B cell (primary cell): ENCODE data around the gene TBL1XR1. TPM values are rescaled to one million over a fixed set of nuclear protein-coding genes. Genes with fewer than 3 reads are reported as not detected.

Experiments used
- ATAC-seq: fragments of 200-7000 bp; cut with Tn5 transposase; one replicate; pipeline ENCODE4 v1.10.0; 2021; ENCODE audit warnings: low read depth, mild to moderate bottlenecking, moderate number of reproducible peaks, moderate library complexity
- CTCF ChIA-PET: fragments of 350-600 bp; sonication (Branson Sonifier 250); formaldehyde crosslinking; loops from one replicate; lab custom pipeline; 2021; ENCODE audit warnings: antibody characterized with exemption, inconsistent platforms; lab: Charles Lee
- POLR2A ChIA-PET: fragments of 350-600 bp; sonication (Branson Sonifier 250); formaldehyde crosslinking; loops from one replicate; lab custom pipeline; 2021; ENCODE audit warnings: antibody characterized with exemption; lab: Charles Lee
- DNase-seq: peaks from one replicate; pipeline ENCODE4 v3.0.0; 2013
- H2AFZ ChIP-seq: 2 replicates; pipeline ENCODE4 v1.6.1; 2012; ENCODE audit warnings: mild to moderate bottlenecking, low read depth, low read length; ENCODE audit not compliant: insufficient read depth, poor library complexity, severe bottlenecking
- H3K27ac ChIP-seq, 2 donors: 1 replicate in 1 of 2; 2 replicates in 1 of 2; pipeline ENCODE4 v1.5.1; 2012 to 2013; ENCODE audit warnings: low read length in 2 of 2, mild to moderate bottlenecking in 2 of 2, moderate library complexity in 1 of 2
- H3K27me3 ChIP-seq, 4 experiments: fragments of 200-600 bp in 1 of 4; sonication (generic) in 1 of 4; replicated peaks in 1 of 4; 1 replicate in 2 of 4; 2 replicates in 2 of 4; pipeline versions ENCODE4 v1.6.1 to v1.7.0; 2013 to 2016; ENCODE audit warnings: low read length in 3 of 4, mild to moderate bottlenecking in 2 of 4, mixed read lengths in 1 of 4, moderate library complexity in 1 of 4; ENCODE audit not compliant: insufficient read depth in 4 of 4, control insufficient read depth in 3 of 4; ENCODE audit errors: control extremely low read depth in 1 of 4
- H3K36me3 ChIP-seq, 2 experiments: replicated peaks in 1 of 2; 1 replicate in 1 of 2; 2 replicates in 1 of 2; pipeline versions ENCODE4 v1.6.1 to v1.7.1; 2013; ENCODE audit warnings: low read length in 1 of 2; ENCODE audit not compliant: insufficient read depth in 2 of 2, control insufficient read depth in 1 of 2; ENCODE audit errors: control extremely low read depth in 1 of 2, extremely low read depth in 1 of 2
- H3K4me1 ChIP-seq, 2 donors: fragments of 200-600 bp in 1 of 2; sonication (generic) in 1 of 2; 1 replicate in 1 of 2; 2 replicates in 1 of 2; pipeline versions ENCODE4 v1.5.1 to v1.6.1; 2013 to 2017; ENCODE audit warnings: low read length in 2 of 2; ENCODE audit not compliant: control insufficient read depth in 2 of 2, insufficient read depth in 2 of 2
- H3K4me2 ChIP-seq: replicated peaks from 2 replicates; pipeline ENCODE3; 2012; ENCODE audit warnings: mild to moderate bottlenecking, low read depth, low read length; ENCODE audit not compliant: poor library complexity, severe bottlenecking
- H3K4me3 ChIP-seq, 5 experiments: fragments of 200-600 bp in 1 of 5; sonication (generic) in 1 of 5; 1 replicate in 3 of 5; 2 replicates in 2 of 5; pipeline versions ENCODE4 v1.5.1 to v1.7.0; 2011 to 2016; ENCODE audit warnings: low read length in 4 of 5, mild to moderate bottlenecking in 4 of 5, low read depth in 2 of 5, control low read depth in 1 of 5, moderate library complexity in 1 of 5; ENCODE audit not compliant: insufficient read depth in 1 of 5; ENCODE audit errors: control extremely low read depth in 1 of 5, extremely low read depth in 1 of 5
- H3K79me2 ChIP-seq: fragments of 200-600 bp; sonication (generic); one replicate; pipeline ENCODE4 v1.6.0; 2016; ENCODE audit warnings: low read length; ENCODE audit not compliant: control insufficient read depth, insufficient read depth
- H3K9ac ChIP-seq: fragments of 200-600 bp; sonication (generic); 2 replicates; pipeline ENCODE4 v1.6.1; 2017; ENCODE audit warnings: mild to moderate bottlenecking, low read length, moderate library complexity
- H3K9me3 ChIP-seq, 3 donors: one replicate each; pipeline versions ENCODE4 v1.6.1 to v1.7.1; 2013; ENCODE audit warnings: low read length in 2 of 3; ENCODE audit not compliant: control insufficient read depth in 2 of 3, insufficient read depth in 1 of 3; ENCODE audit errors: control extremely low read depth in 1 of 3
- H4K20me1 ChIP-seq: 2 replicates; pipeline ENCODE4 v1.6.0; 2012; ENCODE audit warnings: mild to moderate bottlenecking, low read length; ENCODE audit not compliant: insufficient read depth, control insufficient read depth, poor library complexity, severe bottlenecking
- H3K27ac Mint-ChIP-seq: one replicate; pipeline ENCODE4 v1.8.0; 2021; ENCODE audit warnings: mixed read lengths
- H3K27me3 Mint-ChIP-seq: one replicate; pipeline ENCODE4 v1.8.0; 2021; ENCODE audit warnings: mixed read lengths
- H3K4me1 Mint-ChIP-seq: one replicate; pipeline ENCODE4 v1.8.0; 2021; ENCODE audit warnings: mixed read lengths
- H3K4me3 Mint-ChIP-seq: one replicate; pipeline ENCODE4 v1.8.0; 2021; ENCODE audit warnings: mixed read lengths
- H3K9me3 Mint-ChIP-seq: one replicate; pipeline ENCODE4 v1.8.0; 2022; ENCODE audit warnings: mixed read lengths; ENCODE audit not compliant: insufficient read depth
- EZH2 ChIP-seq: IDR thresholded peaks from 2 replicates; pipeline ENCODE4 v1.6.1; 2012; ENCODE audit warnings: borderline replicate concordance, low read depth, mild to moderate bottlenecking, moderate library complexity, low read length; ENCODE audit not compliant: insufficient read depth, poor library complexity, severe bottlenecking
- WGBS: methylation state at CpG from one replicate; pipeline ENCODE4 v1.1.5; 2013; ENCODE audit warnings: missing lambda C conversion rate; ENCODE audit not compliant: insufficient coverage; 5-methylcytosine and 5-hydroxymethylcytosine counted together
- intact Hi-C: fragments of 100-400 bp; cut with micrococcal nuclease; formaldehyde crosslinking; loops from one replicate; pipeline ENCODE4 v1.10.0; 2022
- polyA plus RNA-seq: library from polyadenylated mRNA; depleted of rRNA; stranded (reverse); fragments of >200 nt; gene quantifications from 2 replicates; pipeline ENCODE4 v1.2.3, GENCODE V29; 2012
- total RNA-seq, 2 donors: library from RNA; stranded (reverse); fragments of 120-200 nt in 1 of 2; gene quantifications; 1 replicate in 1 of 2; 2 replicates in 1 of 2; pipeline versions ENCODE4 v1.2.3 to v1.2.4, GENCODE V29; 2013 to 2022
- TF ChIP-seq, protein P1 (sequence below): fragments of 200-600 bp; IDR thresholded peaks from one replicate; pipeline ENCODE4 v1.8.0; 2022; ENCODE audit warnings: antibody characterized with exemption, mild to moderate bottlenecking

Gene TBL1XR1
- total and polyA plus RNA-seq, 2 donors (not counting 1 experiment from before 2014, with no cell fraction given) = 17.6 to 128 TPM

GRCh38 chr3:177238686-177239216, 41.5 kb upstream of the TBL1XR1 start:
- DNase-seq (no peak), ATAC-seq (no peak)
- Histone ChIP-seq H3K4me2 (no peak overlapping the region), H4K20me1 (no peaks in the 10 kb centered on the region), H3K9ac (no peak overlapping the region), H3K27me3 (no peaks in the 10 kb centered on the region), H3K9me3 (no peaks in the 10 kb centered on the region), H3K4me3 (no peak overlapping the region), H3K79me2 (no peaks in the 10 kb centered on the region), H2AFZ (no peak overlapping the region), H3K27ac (no peak overlapping the region), H3K36me3 (no peaks in the 10 kb centered on the region), H3K4me1 (peaks cover 0 to 3% of the 10 kb centered on the region in 2 donors)
- Mint-ChIP-seq H3K27me3 (no peaks in the 10 kb centered on the region), H3K4me1 (peaks cover 6% of the 10 kb centered on the region), H3K27ac (no peak overlapping the region), H3K4me3 (no peak overlapping the region), H3K9me3 (no peaks in the 10 kb centered on the region)
- ChIA-PET CTCF (no interaction called here), POLR2A (no interaction called here)
- WGBS = no CpG with 5 or more reads among the region's 2 CpGs
- TF ChIP-seq, protein P1, sequence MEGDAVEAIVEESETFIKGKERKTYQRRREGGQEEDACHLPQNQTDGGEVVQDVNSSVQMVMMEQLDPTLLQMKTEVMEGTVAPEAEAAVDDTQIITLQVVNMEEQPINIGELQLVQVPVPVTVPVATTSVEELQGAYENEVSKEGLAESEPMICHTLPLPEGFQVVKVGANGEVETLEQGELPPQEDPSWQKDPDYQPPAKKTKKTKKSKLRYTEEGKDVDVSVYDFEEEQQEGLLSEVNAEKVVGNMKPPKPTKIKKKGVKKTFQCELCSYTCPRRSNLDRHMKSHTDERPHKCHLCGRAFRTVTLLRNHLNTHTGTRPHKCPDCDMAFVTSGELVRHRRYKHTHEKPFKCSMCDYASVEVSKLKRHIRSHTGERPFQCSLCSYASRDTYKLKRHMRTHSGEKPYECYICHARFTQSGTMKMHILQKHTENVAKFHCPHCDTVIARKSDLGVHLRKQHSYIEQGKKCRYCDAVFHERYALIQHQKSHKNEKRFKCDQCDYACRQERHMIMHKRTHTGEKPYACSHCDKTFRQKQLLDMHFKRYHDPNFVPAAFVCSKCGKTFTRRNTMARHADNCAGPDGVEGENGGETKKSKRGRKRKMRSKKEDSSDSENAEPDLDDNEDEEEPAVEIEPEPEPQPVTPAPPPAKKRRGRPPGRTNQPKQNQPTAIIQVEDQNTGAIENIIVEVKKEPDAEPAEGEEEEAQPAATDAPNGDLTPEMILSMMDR = no peak
- no peak for TF ChIP-seq EZH2
- intact Hi-C loops = no loop called here

GRCh38 chr3:177237206-177237605, 39.9 kb upstream of the TBL1XR1 start:
- Mint-ChIP-seq H3K4me1 (peaks cover 2% of the 10 kb centered on the region), H3K27me3 (no peaks in the 10 kb centered on the region), H3K27ac (no peak overlapping the region), H3K4me3 (no peak overlapping the region), H3K9me3 (no peaks in the 10 kb centered on the region)
- Histone ChIP-seq H3K9ac (no peak overlapping the region), H2AFZ (no peak overlapping the region), H4K20me1 (no peaks in the 10 kb centered on the region), H3K36me3 (no peaks in the 10 kb centered on the region), H3K4me1 (no peaks in the 10 kb centered on the region), H3K9me3 (no peaks in the 10 kb centered on the region), H3K79me2 (no peaks in the 10 kb centered on the region), H3K4me2 (no peak overlapping the region), H3K27me3 (no peaks in the 10 kb centered on the region), H3K27ac (no peak overlapping the region), H3K4me3 (no peak overlapping the region)
- no peak for DNase-seq
- intact Hi-C loops = no loop called here
- 100% methylated on average over 2 of the region's 4 CpGs for WGBS
- no peak for TF ChIP-seq EZH2
- TF ChIP-seq, protein P1 = no peak
- ChIA-PET POLR2A (no interaction called here), CTCF (no interaction called here)
- ATAC-seq = no peak
